ENCODE measurements around the gene MUC5AC.
"Not testable (repeated sequence)": the region's sequence is repeated elsewhere in the genome, so short reads cannot be mapped to it uniquely, and the experiment has no call there.

Gene MUC5AC

GRCh38 chr11:1111545-1112212 is 46.1 kb upstream of the MUC5AC start:
- no peak for TF ChIP-seq CTCF (conservative IDR thresholded peaks at IDR 0.05; ENCODE audit: low read depth, low read length)
- DNase-seq (ENCODE audit: low read depth) = no peak
- H3K4me3 ChIP-seq (ENCODE audit: low read depth, low read length) = no peak overlapping the region

DNA sequence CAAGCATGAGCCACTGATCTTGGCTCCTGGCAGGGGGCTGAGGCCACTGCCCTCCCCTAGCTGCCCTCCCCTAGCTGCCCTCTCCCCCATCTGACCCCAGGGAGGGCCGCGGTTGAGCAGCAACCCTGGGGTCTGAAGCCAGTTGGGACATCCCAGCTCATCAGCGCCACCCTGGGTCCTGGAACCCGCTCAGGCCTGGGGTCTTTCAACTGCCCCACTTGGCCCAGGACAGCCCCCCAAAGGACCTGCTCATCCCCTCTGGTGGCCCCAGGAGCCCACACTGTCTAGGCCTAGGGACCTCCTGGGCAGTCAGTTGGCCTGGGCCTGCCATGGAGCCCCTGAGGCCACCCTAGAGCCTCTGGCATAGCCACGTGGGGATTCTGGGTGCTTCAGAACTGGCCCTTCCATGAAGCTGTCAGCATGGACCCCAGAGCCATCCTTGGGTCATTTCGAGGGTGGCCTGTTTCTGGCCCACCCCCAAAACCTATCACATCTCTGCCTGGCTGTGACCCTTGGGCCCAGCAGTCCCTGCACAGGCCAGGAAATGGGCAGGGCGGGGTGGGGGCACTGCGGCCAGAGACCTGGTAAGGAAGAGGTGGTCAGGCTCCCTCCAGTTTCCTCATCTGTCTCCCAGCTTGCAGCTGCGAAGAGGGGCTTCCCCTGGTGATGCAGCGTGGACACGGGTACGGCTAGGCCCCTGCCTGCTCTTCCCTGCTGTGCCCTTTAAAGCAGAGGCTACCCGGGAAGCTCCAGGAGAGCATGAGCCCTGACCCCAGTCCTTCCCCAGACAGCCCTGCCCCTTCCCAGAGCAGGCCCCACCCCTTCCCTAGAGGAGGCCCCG is 45.2 kb upstream of the MUC5AC start:
- DNase-seq (ENCODE audit: low read depth) = no peak
- TF ChIP-seq CTCF (conservative IDR thresholded peaks at IDR 0.05; ENCODE audit: low read depth, low read length) = no peak
- H3K4me3 ChIP-seq (ENCODE audit: low read depth, low read length) = no peak overlapping the region

DNA sequence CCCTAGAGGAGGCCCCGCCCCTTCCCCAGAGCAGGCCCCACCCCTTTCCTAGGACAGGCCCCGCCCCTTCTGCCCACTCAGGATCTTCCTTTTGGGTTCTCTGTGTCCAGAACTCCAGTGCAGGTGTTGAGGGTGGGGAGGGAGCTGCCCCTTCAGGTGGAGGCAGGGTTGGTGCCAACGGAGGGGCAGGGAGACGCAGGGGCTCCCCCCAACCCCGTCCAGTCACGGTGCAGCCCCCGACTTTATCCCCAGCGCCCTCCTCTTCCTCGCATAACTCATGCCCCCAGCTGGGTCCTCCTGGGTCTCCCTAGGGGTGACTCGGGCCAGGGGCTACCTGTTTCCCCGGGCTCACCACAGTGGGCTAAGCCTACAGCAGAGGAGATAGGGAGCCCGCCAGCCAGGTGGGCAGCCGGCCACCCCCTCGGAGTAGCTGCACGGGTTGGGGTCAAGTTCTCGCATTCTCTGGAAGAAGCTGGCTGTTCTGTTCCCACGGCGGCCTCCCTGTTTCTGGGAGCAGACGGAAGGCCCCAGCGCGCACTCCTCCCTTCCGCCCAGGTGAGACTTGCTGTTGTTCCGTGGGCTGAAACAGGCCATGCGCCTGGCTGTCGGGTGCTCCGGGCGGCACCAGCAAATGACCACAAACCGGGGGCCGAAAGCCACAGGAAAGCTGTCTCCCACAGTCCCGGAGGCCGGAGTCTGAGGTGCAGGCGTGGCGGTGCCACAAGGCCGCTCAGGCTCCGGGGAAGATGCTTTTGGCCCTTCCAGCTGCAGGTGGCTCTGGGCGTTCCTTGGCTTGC is 44.1 kb upstream of the MUC5AC start:
- H3K4me3 ChIP-seq (ENCODE audit: low read depth, low read length) = no peak overlapping the region
- no peak for DNase-seq (ENCODE audit: low read depth)
- TF ChIP-seq CTCF (conservative IDR thresholded peaks at IDR 0.05; ENCODE audit: low read depth, low read length) = no peak

GRCh38 chr11:1115292-1115691 is 42.5 kb upstream of the MUC5AC start:
- DNase-seq (ENCODE audit: low read depth); H3K4me3 ChIP-seq (ENCODE audit: low read depth, low read length): not testable (repeated sequence)

GRCh38 chr11:1116104-1116503 is 41.6 kb upstream of the MUC5AC start:
- no peak overlapping the region for H3K4me3 ChIP-seq (ENCODE audit: low read depth, low read length)
- no peak for TF ChIP-seq CTCF (conservative IDR thresholded peaks at IDR 0.05; ENCODE audit: low read depth, low read length)
- DNase-seq (ENCODE audit: low read depth) = no peak

DNA sequence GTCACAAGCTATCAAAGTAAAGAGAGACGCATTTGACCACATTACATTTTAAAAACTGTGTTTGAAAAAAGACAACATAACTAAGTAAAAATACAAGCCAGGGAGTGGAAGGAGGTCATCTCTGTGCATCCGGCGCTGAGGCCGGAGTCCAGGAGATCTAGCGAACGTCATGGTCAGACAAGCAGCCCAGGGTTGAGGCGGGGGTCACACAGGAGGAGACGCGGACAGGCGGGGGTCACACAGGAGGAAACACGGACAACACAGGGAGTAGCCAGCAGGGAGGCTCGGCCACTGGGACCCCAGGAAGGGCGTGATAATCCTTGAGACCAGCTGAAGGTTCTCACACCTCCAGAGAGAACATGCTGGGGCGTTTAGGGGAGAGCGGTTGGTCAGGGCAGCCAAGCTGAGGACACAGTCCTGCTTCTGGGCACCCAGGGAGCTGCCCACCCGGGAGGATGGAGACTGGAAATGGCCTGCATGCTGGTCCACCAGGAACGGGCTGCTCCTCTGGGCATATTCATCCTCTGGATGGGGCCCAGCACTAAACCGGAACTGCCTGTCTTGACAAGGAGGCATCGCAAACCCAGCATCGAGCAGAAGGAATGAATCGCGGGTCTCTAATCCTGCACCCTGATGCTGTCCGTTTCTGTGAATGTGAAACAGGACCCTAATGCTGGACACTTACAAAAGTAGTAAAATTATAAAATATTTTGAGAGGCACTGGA is 40.9 kb upstream of the MUC5AC start:
- no peak overlapping the region for H3K4me3 ChIP-seq (ENCODE audit: low read depth, low read length)
- DNase-seq (ENCODE audit: low read depth) = no peak
- TF ChIP-seq CTCF (conservative IDR thresholded peaks at IDR 0.05; ENCODE audit: low read depth, low read length) = no peak

DNA sequence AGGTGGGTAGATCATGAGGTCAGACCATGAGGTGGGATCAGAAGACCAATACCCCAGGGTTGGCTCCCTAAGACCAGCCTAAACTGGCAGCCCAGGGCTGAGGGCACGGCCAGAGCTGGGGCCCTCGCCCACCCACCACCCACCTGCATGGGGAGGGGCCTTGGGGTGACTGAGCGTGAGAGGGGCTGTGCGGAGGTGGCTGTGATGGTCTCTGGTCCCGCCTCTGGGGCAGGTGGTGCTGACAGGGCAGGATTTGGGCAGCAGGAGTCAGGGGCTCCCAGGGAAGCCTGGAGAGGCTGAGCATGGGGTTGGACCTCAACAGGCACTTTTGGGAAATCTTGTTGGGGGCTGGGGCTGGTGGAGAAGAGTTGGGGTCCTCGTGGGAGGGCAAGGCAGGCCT is 39.8 kb upstream of the MUC5AC start:
- H3K4me3 ChIP-seq (ENCODE audit: low read depth, low read length) = no peak overlapping the region
- no peak for DNase-seq (ENCODE audit: low read depth)
- no peak for TF ChIP-seq CTCF (conservative IDR thresholded peaks at IDR 0.05; ENCODE audit: low read depth, low read length)

Data from choroid plexus epithelial cell (primary cell).